ENCODE data around the gene SOX6.

SOX6 gene

GRCh38 chr11:16185042-16185441, 171.3 kb downstream of the SOX6 start:
- DNase-seq: no peak

DNA sequence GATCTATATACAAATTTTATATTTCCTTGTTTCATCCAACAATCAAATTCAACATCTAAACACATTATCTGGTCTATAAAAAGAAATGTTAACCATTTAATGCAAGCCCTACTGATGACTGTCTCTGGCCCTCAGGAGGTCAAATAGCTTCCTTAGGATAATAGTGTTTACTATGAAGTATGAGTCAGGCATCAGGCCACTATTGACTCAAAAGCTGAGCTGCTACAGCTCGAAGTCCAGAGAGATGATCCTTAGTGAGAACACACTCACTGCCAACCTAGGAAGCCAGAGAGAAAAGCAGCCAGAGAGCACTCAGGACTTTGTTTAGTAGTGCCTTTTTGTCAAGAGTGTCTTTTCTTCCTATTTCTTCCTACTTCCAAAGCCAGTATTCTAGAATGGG, 171.8 kb downstream of the SOX6 start:
- DNase-seq: peak; percentile 86

DNA sequence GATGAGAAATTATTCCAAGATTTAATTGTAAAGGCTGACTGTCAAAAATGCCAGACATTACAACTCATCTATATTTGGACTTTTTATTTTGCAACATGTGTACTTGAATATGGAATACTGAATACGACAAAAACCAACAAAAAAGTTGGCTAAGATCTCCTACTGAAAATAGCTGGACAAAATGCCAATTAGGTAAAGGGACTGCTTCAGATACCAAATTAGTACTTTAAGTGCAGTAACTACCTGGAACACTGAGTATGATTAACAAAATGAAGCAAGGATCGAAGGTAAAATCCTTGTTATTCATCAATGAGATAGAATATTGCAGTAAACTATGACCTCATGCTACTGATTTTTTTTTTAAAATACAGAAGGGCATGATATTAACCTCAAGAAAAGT, 173.8 kb downstream of the SOX6 start:
- DNase-seq: no peak

DNA sequence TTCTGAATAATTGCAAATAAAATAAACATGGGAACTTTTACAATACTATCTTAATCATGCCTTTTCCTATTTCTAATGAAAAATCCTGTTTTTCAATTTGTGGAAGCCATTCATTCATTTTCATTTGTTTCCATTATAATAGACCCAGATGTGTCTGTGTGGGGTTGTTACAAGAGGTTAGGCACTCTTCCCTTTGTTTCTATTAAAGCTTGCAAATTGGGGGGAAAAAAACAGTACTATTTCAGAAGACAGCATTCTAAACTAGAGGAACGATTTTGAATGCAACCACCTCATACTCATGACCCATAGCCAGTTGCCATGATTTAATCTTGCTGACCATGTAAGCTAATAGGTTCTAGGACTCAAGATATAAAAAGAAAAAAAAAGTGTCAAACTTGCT, 175.5 kb downstream of the SOX6 start:
- DNase-seq: no peak

GRCh38 chr11:16179676-16180075, 176.7 kb downstream of the SOX6 start:
- peak; percentile 69 for DNase-seq

GRCh38 chr11:16178273-16178672, 178.1 kb downstream of the SOX6 start:
- no peak for DNase-seq

- no peak for DNase-seq
These were observed 178.7 kb downstream of the SOX6 start for GRCh38 chr11:16177688-16178087.

GRCh38 chr11:16173798-16174197, 182.5 kb downstream of the SOX6 start:
- DNase-seq: no peak

GRCh38 chr11:16171882-16172281, 184.5 kb downstream of the SOX6 start:
- DNase-seq: no peak

GRCh38 chr11:16169956-16170847, 186.1 kb downstream of the SOX6 start:
- peak; percentile 40 for DNase-seq

GRCh38 chr11:16169541-16169940, 186.8 kb downstream of the SOX6 start:
- DNase-seq: peak; percentile 65

DNA sequence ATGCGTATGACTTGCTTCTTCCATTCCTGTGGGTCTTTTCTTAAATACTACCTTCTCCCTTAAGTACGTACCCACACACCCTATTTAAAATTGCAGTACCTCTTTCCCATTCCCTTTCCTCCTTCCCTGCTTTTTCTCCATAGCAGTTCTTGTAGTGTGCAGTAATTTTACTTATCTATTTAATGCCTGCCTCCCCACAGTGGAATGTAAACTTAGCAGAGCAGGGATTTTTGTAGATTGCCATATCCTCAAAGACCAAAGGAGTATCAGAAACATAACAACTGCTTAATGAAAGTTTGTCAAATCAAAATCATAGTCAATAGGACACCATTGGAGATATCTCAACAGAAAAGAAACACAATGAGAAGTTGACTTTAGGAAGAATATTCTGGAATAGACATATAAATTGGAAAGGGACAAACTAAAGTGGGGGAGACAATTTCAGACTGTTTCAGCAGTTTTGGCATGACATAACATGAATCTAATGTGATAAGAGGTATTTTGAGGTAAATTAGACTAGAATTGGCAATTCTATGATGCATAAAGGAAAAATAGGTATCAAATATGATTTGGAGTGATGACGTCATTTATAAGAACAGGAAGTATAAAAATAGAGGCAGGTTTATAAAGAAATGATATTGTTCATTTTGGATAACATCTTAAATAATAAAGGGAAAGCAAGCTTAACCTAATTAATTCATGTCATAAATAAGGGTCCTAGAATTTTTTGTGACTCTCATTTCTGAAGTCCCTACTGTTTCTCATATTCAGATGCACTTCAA, 188.4 kb downstream of the SOX6 start:
- DNase-seq: no peak

- peak; percentile 63 for DNase-seq
These were observed 189.8 kb downstream of the SOX6 start for GRCh38 chr11:16166571-16166970.

DNA sequence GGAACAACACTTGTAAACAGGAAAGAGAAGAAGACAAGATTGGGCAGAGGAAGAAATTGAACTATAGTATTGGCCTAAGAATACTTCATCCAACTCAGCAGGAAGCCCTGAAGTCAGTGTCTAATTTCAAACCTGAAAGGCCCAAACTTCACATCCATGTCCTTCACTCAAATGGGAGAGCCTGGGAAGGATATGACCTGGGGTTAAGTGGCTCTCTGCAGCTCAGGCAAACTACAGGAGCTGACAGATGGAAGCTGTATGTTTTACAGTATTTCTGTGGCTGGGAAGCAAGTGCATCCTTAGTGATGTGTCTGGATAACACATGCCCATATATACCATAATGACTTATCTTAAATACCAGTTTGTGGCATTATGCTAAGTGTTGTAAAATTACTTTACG, 196.2 kb downstream of the SOX6 start:
- DNase-seq: no peak

DNA sequence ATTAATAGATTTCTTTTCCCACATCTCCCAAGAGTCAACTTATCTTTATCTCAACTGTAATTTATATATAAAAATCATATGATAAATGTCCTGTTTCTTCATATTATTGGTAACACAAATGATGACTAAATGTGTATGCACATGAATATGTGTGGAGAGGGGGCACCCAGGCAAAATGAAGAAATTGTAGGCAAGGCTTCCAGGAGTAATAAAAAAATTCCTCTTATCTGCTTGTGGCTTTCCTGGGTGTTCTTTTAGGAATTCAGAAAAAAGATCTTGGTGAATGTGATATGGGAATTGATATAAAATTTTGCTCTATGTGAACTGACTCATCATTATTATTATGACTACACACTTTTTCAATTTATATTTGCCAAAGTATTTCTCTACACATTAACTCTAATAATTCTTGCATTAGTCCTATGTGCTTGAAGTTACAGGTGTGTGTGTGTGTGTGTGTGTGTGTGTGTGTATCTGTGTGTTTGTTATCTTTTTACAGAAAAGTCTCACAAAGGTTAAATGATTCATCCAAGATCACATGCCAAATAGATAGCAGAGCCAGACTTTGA, 197.8 kb downstream of the SOX6 start:
- DNase-seq: no peak

DNA sequence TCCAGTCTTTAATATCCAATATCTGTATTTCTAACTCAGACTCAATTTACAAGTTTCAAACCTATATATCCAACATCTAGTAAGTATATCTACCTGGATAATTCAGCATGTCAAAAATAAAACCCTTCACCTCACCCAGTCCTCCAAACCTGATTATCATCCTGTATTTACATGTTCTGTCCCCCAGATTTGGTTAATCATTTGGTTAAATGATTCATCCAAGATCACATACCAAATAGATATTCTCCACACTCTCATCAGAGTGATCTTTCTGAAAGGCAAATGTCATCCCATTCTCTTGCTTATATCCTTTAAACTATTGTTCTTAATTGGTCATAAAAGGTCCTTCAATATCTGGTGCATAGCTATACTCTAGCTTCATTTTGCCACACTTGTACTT, 199.0 kb downstream of the SOX6 start:
- DNase-seq: no peak

- DNase-seq: no peak
These were observed 200.9 kb downstream of the SOX6 start for GRCh38 chr11:16155448-16155847.

GRCh38 chr11:16154715-16155396, 201.5 kb downstream of the SOX6 start:
- peak; percentile 25 for DNase-seq

- no peak for DNase-seq
These were observed 202.4 kb downstream of the SOX6 start for GRCh38 chr11:16153951-16154350.

DNA sequence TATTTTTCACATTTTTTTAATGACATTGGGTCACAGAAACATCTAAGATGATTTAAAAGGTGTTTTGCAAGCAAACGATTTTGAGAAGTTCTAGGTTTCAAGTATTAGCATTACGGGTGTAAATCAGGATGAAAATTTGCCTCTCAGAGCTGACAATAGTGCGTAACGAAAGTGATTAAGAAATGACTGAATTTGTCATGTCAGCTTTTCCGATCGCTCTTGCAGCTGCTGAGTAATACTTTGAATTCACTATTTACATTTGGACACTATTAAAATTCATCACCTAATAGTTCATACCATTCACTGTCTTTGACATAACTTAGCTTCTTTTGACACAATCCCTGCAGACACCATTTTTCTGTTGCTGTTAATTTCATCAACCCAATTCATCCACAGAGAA, 205.2 kb downstream of the SOX6 start:
- DNase-seq: no peak

DNA sequence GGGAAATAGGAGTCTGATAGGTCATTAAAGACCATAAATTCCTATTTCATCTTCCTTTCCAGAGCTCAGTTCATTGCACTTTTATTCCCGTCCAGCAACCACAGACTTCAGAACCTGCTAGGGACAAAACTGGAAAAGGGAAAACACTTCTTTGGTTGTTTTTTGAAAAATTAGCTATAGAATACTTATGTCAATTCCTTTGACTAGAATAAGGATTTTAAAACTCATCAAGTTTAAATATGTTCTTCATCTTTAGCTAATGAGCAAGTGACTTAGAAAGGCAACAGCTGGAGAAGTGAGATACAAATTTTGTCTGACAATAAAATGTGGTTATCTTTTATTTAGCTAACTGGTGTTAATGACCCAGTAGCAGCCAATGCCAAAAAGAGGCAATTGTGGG, 206.9 kb downstream of the SOX6 start:
- DNase-seq: no peak

- no peak for DNase-seq
These were observed 207.9 kb downstream of the SOX6 start for GRCh38 chr11:16148301-16148931.

Measured in fibroblast of skin of back (primary cell).